Measurements from ENCODE around the gene NLRP9. TPM values are rescaled to one million over a fixed set of nuclear protein-coding genes. Genes with fewer than 3 reads are reported as not detected.
"Not testable (repeated sequence)": the region's sequence is repeated elsewhere in the genome, so short reads cannot be mapped to it uniquely, and the experiment has no call there.

Gene NLRP9
- total RNA-seq: not detected in 2 replicates

DNA sequence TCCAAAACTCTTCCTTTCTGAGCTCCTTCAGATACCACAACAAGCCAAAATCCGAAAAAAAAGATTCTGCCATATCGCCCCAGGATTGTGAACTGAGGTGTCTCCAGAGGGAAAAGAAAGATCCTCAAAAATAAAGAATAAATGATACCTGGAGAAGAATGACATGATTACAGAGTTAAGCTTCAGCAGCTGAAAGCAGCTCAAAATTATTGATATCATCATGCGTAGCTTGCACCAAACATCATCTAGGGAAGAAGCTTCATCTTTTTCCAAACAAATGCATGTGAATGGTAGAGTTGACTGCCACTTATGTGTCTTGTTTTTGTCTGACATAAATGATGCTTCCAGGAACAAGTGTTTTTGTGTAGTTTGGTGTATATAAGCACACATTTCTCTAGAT, at the start of gene NLRP9:
Gene NLRP9, minus strand, starts transcription at position 101 of the 400 bp plus-strand sequence. Its CDS starts 28 bp downstream, at position 73.
- Histone ChIP-seq H3K4me3 (ENCODE audit: insufficient read depth, low read length) (no peak within 1 kb of the TSS), H3K4me1 (ENCODE audit: insufficient read depth, low read length) (no peaks in the 10 kb centered on the region), H3K36me3 (ENCODE audit: insufficient read depth, low read length) (no peaks in the 10 kb centered on the region), H3K4me2 (ENCODE audit: insufficient read depth, low read length) (no peak within 1 kb of the TSS), H4K20me1 (ENCODE audit: insufficient read depth, low read length) (no peaks in the 10 kb centered on the region), H3K79me2 (ENCODE audit: insufficient read depth, low read length) (no peaks in the 10 kb centered on the region), H2AFZ (ENCODE audit: low read length) (no peak within 1 kb of the TSS), H3K27me3 (ENCODE audit: insufficient read depth, low read length) (no peaks in the 10 kb centered on the region), H3K9me3 (ENCODE audit: low read depth, low read length) (no peaks in the 10 kb centered on the region), H3K27ac (ENCODE audit: low read depth, low read length) (no peak within 1 kb of the TSS)
- DNase-seq (ENCODE audit: insufficient read length, low spot score, missing footprints): no peak
- TF ChIP-seq, protein P1, sequence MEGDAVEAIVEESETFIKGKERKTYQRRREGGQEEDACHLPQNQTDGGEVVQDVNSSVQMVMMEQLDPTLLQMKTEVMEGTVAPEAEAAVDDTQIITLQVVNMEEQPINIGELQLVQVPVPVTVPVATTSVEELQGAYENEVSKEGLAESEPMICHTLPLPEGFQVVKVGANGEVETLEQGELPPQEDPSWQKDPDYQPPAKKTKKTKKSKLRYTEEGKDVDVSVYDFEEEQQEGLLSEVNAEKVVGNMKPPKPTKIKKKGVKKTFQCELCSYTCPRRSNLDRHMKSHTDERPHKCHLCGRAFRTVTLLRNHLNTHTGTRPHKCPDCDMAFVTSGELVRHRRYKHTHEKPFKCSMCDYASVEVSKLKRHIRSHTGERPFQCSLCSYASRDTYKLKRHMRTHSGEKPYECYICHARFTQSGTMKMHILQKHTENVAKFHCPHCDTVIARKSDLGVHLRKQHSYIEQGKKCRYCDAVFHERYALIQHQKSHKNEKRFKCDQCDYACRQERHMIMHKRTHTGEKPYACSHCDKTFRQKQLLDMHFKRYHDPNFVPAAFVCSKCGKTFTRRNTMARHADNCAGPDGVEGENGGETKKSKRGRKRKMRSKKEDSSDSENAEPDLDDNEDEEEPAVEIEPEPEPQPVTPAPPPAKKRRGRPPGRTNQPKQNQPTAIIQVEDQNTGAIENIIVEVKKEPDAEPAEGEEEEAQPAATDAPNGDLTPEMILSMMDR (IDR thresholded peaks at IDR 0.05; ENCODE audit: extremely low read depth, low read depth, low read length): no peak

- Histone ChIP-seq H3K9me3 (ENCODE audit: low read depth, low read length) (no peaks in the 10 kb centered on the region), H3K4me3 (ENCODE audit: insufficient read depth, low read length) (no peak overlapping the region), H4K20me1 (ENCODE audit: insufficient read depth, low read length) (no peaks in the 10 kb centered on the region), H2AFZ (ENCODE audit: low read length) (no peak overlapping the region), H3K36me3 (ENCODE audit: insufficient read depth, low read length) (no peaks in the 10 kb centered on the region), H3K27ac (ENCODE audit: low read depth, low read length) (no peak overlapping the region), H3K4me1 (ENCODE audit: insufficient read depth, low read length) (no peaks in the 10 kb centered on the region), H3K4me2 (ENCODE audit: insufficient read depth, low read length) (no peak overlapping the region), H3K27me3 (ENCODE audit: insufficient read depth, low read length) (no peaks in the 10 kb centered on the region), H3K79me2 (ENCODE audit: insufficient read depth, low read length) (no peaks in the 10 kb centered on the region)
- TF ChIP-seq, protein P1 (IDR thresholded peaks at IDR 0.05; ENCODE audit: extremely low read depth, low read depth, low read length): no peak
- DNase-seq (ENCODE audit: insufficient read length, low spot score, missing footprints): no peak
Observed at GRCh38 chr19:55781112-55781511, 42.9 kb upstream of the NLRP9 start.

GRCh38 chr19:55778331-55778730, 40.1 kb upstream of the NLRP9 start:
- DNase-seq (ENCODE audit: insufficient read length, low spot score, missing footprints): no peak
- no peaks in the 10 kb centered on the region for H4K20me1 ChIP-seq (ENCODE audit: insufficient read depth, low read length)
- no peaks in the 10 kb centered on the region for H3K36me3 ChIP-seq (ENCODE audit: insufficient read depth, low read length)
- H2AFZ ChIP-seq (ENCODE audit: low read length): no peak overlapping the region
- no peaks in the 10 kb centered on the region for H3K79me2 ChIP-seq (ENCODE audit: insufficient read depth, low read length)
- no peak overlapping the region for H3K4me3 ChIP-seq (ENCODE audit: insufficient read depth, low read length)
- TF ChIP-seq, protein P1 (IDR thresholded peaks at IDR 0.05; ENCODE audit: extremely low read depth, low read depth, low read length): no peak
- no peaks in the 10 kb centered on the region for H3K4me1 ChIP-seq (ENCODE audit: insufficient read depth, low read length)
- no peaks in the 10 kb centered on the region for H3K9me3 ChIP-seq (ENCODE audit: low read depth, low read length)
- H3K4me2 ChIP-seq (ENCODE audit: insufficient read depth, low read length): no peak overlapping the region
- no peak overlapping the region for H3K27ac ChIP-seq (ENCODE audit: low read depth, low read length)
- H3K27me3 ChIP-seq (ENCODE audit: insufficient read depth, low read length): no peaks in the 10 kb centered on the region

- Histone ChIP-seq H3K27ac (ENCODE audit: low read depth, low read length) (no peak overlapping the region), H3K4me2 (ENCODE audit: insufficient read depth, low read length) (no peak overlapping the region), H3K27me3 (ENCODE audit: insufficient read depth, low read length) (no peaks in the 10 kb centered on the region), H4K20me1 (ENCODE audit: insufficient read depth, low read length) (no peaks in the 10 kb centered on the region), H2AFZ (ENCODE audit: low read length) (no peak overlapping the region), H3K4me3 (ENCODE audit: insufficient read depth, low read length) (no peak overlapping the region), H3K9me3 (ENCODE audit: low read depth, low read length) (no peaks in the 10 kb centered on the region), H3K36me3 (ENCODE audit: insufficient read depth, low read length) (no peaks in the 10 kb centered on the region), H3K4me1 (ENCODE audit: insufficient read depth, low read length) (no peaks in the 10 kb centered on the region), H3K79me2 (ENCODE audit: insufficient read depth, low read length) (no peaks in the 10 kb centered on the region)
- TF ChIP-seq, protein P1 (IDR thresholded peaks at IDR 0.05; ENCODE audit: extremely low read depth, low read depth, low read length): no peak
- no peak for DNase-seq (ENCODE audit: insufficient read length, low spot score, missing footprints)
Observed at GRCh38 chr19:55777528-55777927, 39.3 kb upstream of the NLRP9 start.

DNA sequence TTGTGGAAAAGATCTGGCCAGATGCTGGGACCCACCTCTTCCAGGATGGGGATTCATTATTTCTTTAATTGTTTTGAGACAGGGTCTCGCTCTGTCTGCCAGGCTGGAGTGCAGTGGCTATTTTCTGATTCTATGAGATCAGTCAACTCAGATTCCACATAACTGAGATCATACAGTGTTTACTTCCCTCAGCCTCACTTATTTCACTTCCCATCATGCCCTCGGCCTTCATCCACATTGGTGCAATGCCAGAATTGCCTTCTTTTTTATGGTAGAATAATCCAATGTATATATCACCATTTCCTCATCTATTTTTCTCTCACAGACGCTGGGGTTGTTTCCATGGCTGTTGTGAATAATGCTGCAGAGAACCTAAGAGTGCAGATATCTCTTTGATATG, 31.4 kb upstream of the NLRP9 start:
- DNase-seq (ENCODE audit: insufficient read length, low spot score, missing footprints); H3K79me2 ChIP-seq (ENCODE audit: insufficient read depth, low read length); H2AFZ ChIP-seq (ENCODE audit: low read length); H3K4me3 ChIP-seq (ENCODE audit: insufficient read depth, low read length); H3K4me2 ChIP-seq (ENCODE audit: insufficient read depth, low read length); H3K27ac ChIP-seq (ENCODE audit: low read depth, low read length); H3K27me3 ChIP-seq (ENCODE audit: insufficient read depth, low read length); H3K4me1 ChIP-seq (ENCODE audit: insufficient read depth, low read length); H4K20me1 ChIP-seq (ENCODE audit: insufficient read depth, low read length); H3K36me3 ChIP-seq (ENCODE audit: insufficient read depth, low read length); H3K9me3 ChIP-seq (ENCODE audit: low read depth, low read length): not testable (repeated sequence)

GRCh38 chr19:55768818-55769217, 30.6 kb upstream of the NLRP9 start, which contains the start of gene RFPL4AL1:
RFPL4AL1 (plus strand) TSS chr19:55769118; CDS start chr19:55771805, 2,687 bp downstream.
- not testable (repeated sequence) for H3K27ac ChIP-seq (ENCODE audit: low read depth, low read length); H3K4me2 ChIP-seq (ENCODE audit: insufficient read depth, low read length); H2AFZ ChIP-seq (ENCODE audit: low read length); H4K20me1 ChIP-seq (ENCODE audit: insufficient read depth, low read length); H3K9me3 ChIP-seq (ENCODE audit: low read depth, low read length); H3K36me3 ChIP-seq (ENCODE audit: insufficient read depth, low read length); H3K4me1 ChIP-seq (ENCODE audit: insufficient read depth, low read length); DNase-seq (ENCODE audit: insufficient read length, low spot score, missing footprints); H3K4me3 ChIP-seq (ENCODE audit: insufficient read depth, low read length); H3K79me2 ChIP-seq (ENCODE audit: insufficient read depth, low read length); H3K27me3 ChIP-seq (ENCODE audit: insufficient read depth, low read length)

Data from osteoblast (primary cell).